Measurements from ENCODE around the gene POLR3A. TPM values are rescaled to one million over a fixed set of nuclear protein-coding genes. Genes with fewer than 3 reads are reported as not detected.
"Not testable (repeated sequence)": the region's sequence is repeated elsewhere in the genome, so short reads cannot be mapped to it uniquely, and the experiment has no call there.

The POLR3A gene
- total and polyA plus RNA-seq, 12 donors: 4.2 to 12.5 (median 10.2) TPM

- Histone ChIP-seq H3K4me1 (peaks cover 0 to 8% (median 0%) of the 10 kb centered on the region in 9 donors), H3K27ac (no peak overlapping the region), H3K9me3 (peaks cover 0 to 9% (median 0%) of the 10 kb centered on the region in 11 donors), H3K36me3 (no peaks in the 10 kb centered on the region), H3K4me3 (no peak overlapping the region), H3K27me3 (no peaks in the 10 kb centered on the region)
- ATAC-seq (peak in 2 of 8 donors; percentile 20 to 37), DNase-seq (no peak)
- 77 to 82% methylated on average over 4 of the region's 4 CpGs for WGBS, 2 donors
- no peak for TF ChIP-seq CTCF (IDR thresholded peaks at IDR 0.05)
- intact Hi-C loops (cut with DNase I): no loop called here
These were observed 42.5 kb upstream of the POLR3A start for GRCh38 chr10:78071857-78072179.

GRCh38 chr10:78071140-78071856 lies 42.0 kb upstream of the POLR3A start:
- Histone ChIP-seq H3K4me1 (peaks cover 0 to 8% (median 0%) of the 10 kb centered on the region in 9 donors), H3K9me3 (peaks cover 0 to 9% (median 0%) of the 10 kb centered on the region in 11 donors), H3K36me3 (no peaks in the 10 kb centered on the region), H3K27ac (peak overlapping the region in 1 of 10 donors; percentile 5), H3K4me3 (no peak overlapping the region), H3K27me3 (no peaks in the 10 kb centered on the region)
- WGBS, 2 donors: 19 to 54% methylated on average over 4 of the region's 4 CpGs
- TF ChIP-seq CTCF (IDR thresholded peaks at IDR 0.05): no peak
- intact Hi-C loops (cut with DNase I): no loop called here
- peak in 3 of 8 donors; percentile 68 to 74 (median 70) for ATAC-seq
- DNase-seq: no peak

- no peaks in the 10 kb centered on the region for H3K36me3 ChIP-seq
- H3K27me3 ChIP-seq: no peaks in the 10 kb centered on the region
- H3K27ac ChIP-seq: no peak overlapping the region
- 86 to 92% methylated on average over 5 of the region's 5 CpGs for WGBS, 2 donors
- H3K4me3 ChIP-seq: no peak overlapping the region
- DNase-seq: no peak
- peaks cover 0 to 8% (median 0%) of the 10 kb centered on the region in 9 donors for H3K4me1 ChIP-seq
- peak in 2 of 8 donors; percentile 16 to 38 for ATAC-seq
- TF ChIP-seq CTCF (IDR thresholded peaks at IDR 0.05): no peak
- H3K9me3 ChIP-seq: peaks cover 0 to 9% (median 0%) of the 10 kb centered on the region in 11 donors
- intact Hi-C loops (cut with DNase I): no loop called here
These were observed 41.4 kb upstream of the POLR3A start for GRCh38 chr10:78070726-78071125.

- H3K4me1 ChIP-seq; ATAC-seq; intact Hi-C loops (cut with DNase I); DNase-seq; H3K9me3 ChIP-seq; H3K36me3 ChIP-seq; H3K27me3 ChIP-seq; H3K27ac ChIP-seq; H3K4me3 ChIP-seq: not testable (repeated sequence)
- WGBS, 2 donors: 94 to 96% methylated on average over 12 of the region's 12 CpGs
These were observed 40.7 kb upstream of the POLR3A start for GRCh38 chr10:78070064-78070463.

- Histone ChIP-seq H3K4me3 (no peak overlapping the region), H3K36me3 (no peaks in the 10 kb centered on the region), H3K4me1 (peaks cover 0 to 8% (median 0%) of the 10 kb centered on the region in 9 donors), H3K27ac (no peak overlapping the region), H3K9me3 (peaks cover 0 to 1% (median 0%) of the 10 kb centered on the region in 11 donors), H3K27me3 (no peaks in the 10 kb centered on the region)
- no peak for TF ChIP-seq CTCF (IDR thresholded peaks at IDR 0.05)
- DNase-seq (no peak), ATAC-seq (peak in 1 of 8 donors; percentile 31)
- WGBS, 2 donors: 96% methylated on average over 6 of the region's 6 CpGs
- intact Hi-C loops (cut with DNase I): no loop called here
These were observed 39.8 kb upstream of the POLR3A start for GRCh38 chr10:78069151-78069550.
